ENCODE measurements around the gene EXOSC6. TPM values are rescaled to one million over a fixed set of nuclear protein-coding genes. Genes with fewer than 3 reads are reported as not detected.
"Not testable (repeated sequence)": the region's sequence is repeated elsewhere in the genome, so short reads cannot be mapped to it uniquely, and the experiment has no call there.

The EXOSC6 gene
- total and polyA plus RNA-seq, 8 donors: 14.0 to 29.0 (median 17.4) TPM

GRCh38 chr16:70198666-70199065 is 53.1 kb downstream of the EXOSC6 start:
- ATAC-seq; H3K4me3 ChIP-seq; H3K4me1 ChIP-seq; DNase-seq; H3K36me3 ChIP-seq; intact Hi-C loops (cut with DNase I); H3K27me3 ChIP-seq; H3K9me3 ChIP-seq; H3K27ac ChIP-seq: not testable (repeated sequence)

DNA sequence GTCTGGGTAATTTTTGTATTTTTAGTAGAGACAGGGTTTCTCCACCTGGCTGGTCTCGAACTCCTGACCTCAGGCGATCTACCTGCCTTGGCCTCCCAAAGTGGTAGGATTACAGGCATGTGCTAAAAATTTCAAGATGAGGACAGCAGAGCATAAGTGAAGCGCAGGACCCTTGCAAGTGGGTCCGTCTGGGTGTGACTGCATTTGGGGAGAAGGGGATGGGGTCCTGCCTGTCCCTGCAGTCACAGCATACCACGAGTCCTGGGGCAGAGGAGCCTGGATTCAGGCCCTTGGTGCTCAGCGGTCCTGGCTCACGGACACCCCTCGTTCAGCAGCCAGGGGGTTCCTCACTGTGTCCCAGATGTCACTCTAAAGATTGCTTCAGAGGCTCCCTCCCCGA is 53.5 kb downstream of the EXOSC6 start:
- DNase-seq; ATAC-seq; H3K27me3 ChIP-seq; H3K27ac ChIP-seq; H3K4me3 ChIP-seq; H3K4me1 ChIP-seq; H3K36me3 ChIP-seq; intact Hi-C loops (cut with DNase I); H3K9me3 ChIP-seq: not testable (repeated sequence)

- H3K4me3 ChIP-seq; H3K27me3 ChIP-seq; intact Hi-C loops (cut with DNase I); H3K9me3 ChIP-seq; H3K36me3 ChIP-seq; DNase-seq; ATAC-seq; H3K27ac ChIP-seq; H3K4me1 ChIP-seq: not testable (repeated sequence)
Measured at GRCh38 chr16:70197611-70198010, 54.1 kb downstream of the EXOSC6 start.

Other genes with a start within 250 kb of the EXOSC6 start
- gene PDPR, start 137.6 kb downstream of the EXOSC6 start, total RNA-seq: 10 to 100 TPM; 16.5 to 26.0 TPM
- 10 to 100 TPM; 33.2 to 47.2 (median 43.2) TPM for gene PDPR, start 137.6 kb downstream of the EXOSC6 start, polyA plus RNA-seq (ENCODE audit: insufficient read length in 6 of 6)
- under 1 TPM in 1 of 2 donors, not detected in 1; 0.15 TPM for gene CLEC18C, start 78.2 kb downstream of the EXOSC6 start, total RNA-seq
- gene CLEC18C, start 78.2 kb downstream of the EXOSC6 start, polyA plus RNA-seq (ENCODE audit: insufficient read length in 6 of 6): under 1 TPM in 4 of 6 donors, not detected in 2; 0.13 to 0.66 (median 0.25) TPM
- 100 to 1,000 TPM; 100 to 111 TPM for gene AARS1, start 37.6 kb upstream of the EXOSC6 start, total RNA-seq
- 10 to 100 TPM; 64.7 to 85.9 (median 73.9) TPM for gene AARS1, start 37.6 kb upstream of the EXOSC6 start, polyA plus RNA-seq (ENCODE audit: insufficient read length in 6 of 6)
- gene DDX19B, start 47.2 kb upstream of the EXOSC6 start, total RNA-seq: 10 to 100 TPM; 23.5 to 26.5 TPM
- gene DDX19B, start 47.2 kb upstream of the EXOSC6 start, polyA plus RNA-seq (ENCODE audit: insufficient read length in 6 of 6): 10 to 100 TPM; 32.4 to 37.5 (median 35.7) TPM
- gene DDX19A, start 95.0 kb upstream of the EXOSC6 start, total RNA-seq: 10 to 100 TPM; 28.8 to 31.7 TPM
- 10 to 100 TPM; 42.2 to 49.6 (median 46.2) TPM for gene DDX19A, start 95.0 kb upstream of the EXOSC6 start, polyA plus RNA-seq (ENCODE audit: insufficient read length in 6 of 6)
- 10 to 100 TPM; 28.7 to 35.1 TPM for gene ST3GAL2, start 187.2 kb upstream of the EXOSC6 start, total RNA-seq
- 10 to 100 TPM; 25.3 to 38.5 (median 30.6) TPM for gene ST3GAL2, start 187.2 kb upstream of the EXOSC6 start, polyA plus RNA-seq (ENCODE audit: insufficient read length in 6 of 6)
- gene FCSK, start 202.7 kb upstream of the EXOSC6 start, total RNA-seq: 10 to 100 TPM; 20.4 to 20.7 TPM
- 10 to 100 TPM; 11.0 to 17.8 (median 14.3) TPM for gene FCSK, start 202.7 kb upstream of the EXOSC6 start, polyA plus RNA-seq (ENCODE audit: insufficient read length in 6 of 6)